Endothelial cell of hepatic sinusoid (primary cell): ENCODE measurements around the gene HPGDS.
"Not testable (repeated sequence)": the region's sequence is repeated elsewhere in the genome, so short reads cannot be mapped to it uniquely, and the experiment has no call there.

Experiments used
- in situ Hi-C: cut with HindIII; loops from 2 replicates; pipeline ENCODE4 v1.10.0; 2017; ENCODE audit warnings: low sequenced_read_pairs

HPGDS gene

GRCh38 chr4:94342694-94343093 lies at the start of gene HPGDS:
Gene HPGDS (minus strand): TSS chr4:94342836. CDS start chr4:94334629, 8,207 bp downstream.
- in situ Hi-C loops = no loop called here

GRCh38 chr4:94390804-94391410 lies 48.3 kb upstream of the HPGDS start:
- in situ Hi-C loops = no loop called here

GRCh38 chr4:94389595-94390267 lies 47.1 kb upstream of the HPGDS start:
- in situ Hi-C loops = no loop called here

- in situ Hi-C loops = not testable (repeated sequence)
Observed at GRCh38 chr4:94387965-94388364, 45.3 kb upstream of the HPGDS start.

GRCh38 chr4:94385452-94385851 lies 42.8 kb upstream of the HPGDS start:
- in situ Hi-C loops = not testable (repeated sequence)

GRCh38 chr4:94382891-94383290 lies 40.3 kb upstream of the HPGDS start:
- in situ Hi-C loops = not testable (repeated sequence)

- in situ Hi-C loops = no loop called here
Observed at GRCh38 chr4:94378047-94378446, 35.4 kb upstream of the HPGDS start.

- in situ Hi-C loops = no loop called here
Observed at GRCh38 chr4:94377294-94377693, 34.7 kb upstream of the HPGDS start.

GRCh38 chr4:94375364-94375763 lies 32.7 kb upstream of the HPGDS start:
- in situ Hi-C loops = no loop called here

GRCh38 chr4:94373752-94374151 lies 31.1 kb upstream of the HPGDS start:
- in situ Hi-C loops = no loop called here

- in situ Hi-C loops = no loop called here
Observed at GRCh38 chr4:94372991-94373390, 30.4 kb upstream of the HPGDS start.

- in situ Hi-C loops = no loop called here
Observed at GRCh38 chr4:94372228-94372978, 29.8 kb upstream of the HPGDS start.

GRCh38 chr4:94371290-94371689 lies 28.7 kb upstream of the HPGDS start:
- in situ Hi-C loops = no loop called here

- in situ Hi-C loops = no loop called here
Observed at GRCh38 chr4:94370533-94371254, 28.1 kb upstream of the HPGDS start.

GRCh38 chr4:94369046-94369445 lies 26.4 kb upstream of the HPGDS start:
- in situ Hi-C loops = no loop called here

GRCh38 chr4:94368459-94368858 lies 25.8 kb upstream of the HPGDS start:
- in situ Hi-C loops = no loop called here

- in situ Hi-C loops = no loop called here
Observed at GRCh38 chr4:94365304-94365703, 22.7 kb upstream of the HPGDS start.

- in situ Hi-C loops = no loop called here
Observed at GRCh38 chr4:94364527-94364926, 21.9 kb upstream of the HPGDS start.

GRCh38 chr4:94363136-94363655 lies 20.6 kb upstream of the HPGDS start:
- in situ Hi-C loops = no loop called here

GRCh38 chr4:94359838-94360237 lies 17.2 kb upstream of the HPGDS start:
- in situ Hi-C loops = no loop called here

- in situ Hi-C loops = no loop called here
Observed at GRCh38 chr4:94359221-94359620, 16.6 kb upstream of the HPGDS start.
